Neural progenitor cell (in vitro differentiated cells): ENCODE measurements around the gene KIF16B. TPM values are rescaled to one million over a fixed set of nuclear protein-coding genes. Genes with fewer than 3 reads are reported as not detected.

Source experiments
- DNase-seq: peaks from one replicate; pipeline ENCODE4 v3.0.0-alpha.2; 2016; ENCODE audit warnings: low spot score
- H2AFZ ChIP-seq: fragments of 200-600 bp; sonication (generic); replicated peaks from 2 replicates; pipeline ENCODE4 v1.6.1; 2016; ENCODE audit warnings: antibody characterized with exemption
- H3F3A ChIP-seq: fragments of 200-600 bp; sonication (generic); 2 replicates; pipeline ENCODE4 v1.6.1; 2016; ENCODE audit warnings: antibody characterized with exemption, low read depth
- H3K27ac ChIP-seq: fragments of 200-600 bp; sonication (generic); 2 replicates; pipeline ENCODE4 v1.5.1; 2016; ENCODE audit warnings: mild to moderate bottlenecking
- H3K27me3 ChIP-seq: fragments of 200-600 bp; sonication (generic); 2 replicates; pipeline ENCODE4 v1.6.1; 2016; ENCODE audit warnings: mild to moderate bottlenecking, moderate library complexity
- H3K36me3 ChIP-seq: fragments of 200-600 bp; sonication (generic); 2 replicates; pipeline ENCODE4 v1.5.1; 2016
- H3K4me1 ChIP-seq: fragments of 200-600 bp; sonication (generic); 2 replicates; pipeline ENCODE4 v1.6.1; 2016; ENCODE audit warnings: mixed run types
- H3K4me2 ChIP-seq: fragments of 200-600 bp; sonication (generic); 2 replicates; pipeline ENCODE4 v1.6.1; 2016
- H3K4me3 ChIP-seq: fragments of 200-600 bp; sonication (generic); 2 replicates; pipeline ENCODE4 v1.5.1; 2016
- H3K79me2 ChIP-seq: fragments of 200-600 bp; sonication (generic); 2 replicates; pipeline ENCODE4 v1.6.1; 2016; ENCODE audit warnings: low read depth
- H3K9ac ChIP-seq: fragments of 200-600 bp; sonication (generic); 2 replicates; pipeline ENCODE4 v1.6.1; 2016
- H3K9me3 ChIP-seq: fragments of 200-600 bp; sonication (generic); 2 replicates; pipeline ENCODE4 v1.5.1; 2016; ENCODE audit warnings: low read depth
- H4K20me1 ChIP-seq: fragments of 200-600 bp; sonication (generic); 2 replicates; pipeline ENCODE4 v1.6.1; 2016; ENCODE audit warnings: low read depth
- H3K27ac Mint-ChIP-seq: 3 replicates; pipeline ENCODE4 v1.8.0; 2021; ENCODE audit warnings: mixed read lengths
- H3K27me3 Mint-ChIP-seq: 2 replicates; pipeline ENCODE4 v1.8.0; 2022; ENCODE audit warnings: low read depth, mild to moderate bottlenecking, inconsistent platforms, moderate library complexity, mixed read lengths; ENCODE audit not compliant: insufficient read depth
- H3K36me3 Mint-ChIP-seq: 3 replicates; pipeline ENCODE4 v1.8.0; 2021; ENCODE audit warnings: mixed read lengths
- H3K4me1 Mint-ChIP-seq: 3 replicates; pipeline ENCODE4 v1.8.0; 2021; ENCODE audit warnings: mixed read lengths
- H3K4me3 Mint-ChIP-seq: 3 replicates; pipeline ENCODE4 v1.8.0; 2021; ENCODE audit warnings: mild to moderate bottlenecking, moderate library complexity, mixed read lengths
- H3K9me3 Mint-ChIP-seq: 3 replicates; pipeline ENCODE4 v1.8.0; 2020; ENCODE audit warnings: mixed read lengths
- CTCF ChIP-seq: fragments of 200-600 bp; sonication (generic); IDR thresholded peaks from 2 replicates; pipeline ENCODE4 v1.5.1; 2017; ENCODE audit warnings: antibody characterized with exemption, mild to moderate bottlenecking
- EZH2 ChIP-seq: fragments of 200-600 bp; sonication (generic); IDR thresholded peaks from 2 replicates; pipeline ENCODE4 v1.6.1; 2017; ENCODE audit warnings: antibody characterized with exemption, mild to moderate bottlenecking, moderate library complexity
- EZH2phosphoT487 ChIP-seq: fragments of 200-600 bp; sonication (generic); IDR thresholded peaks from 2 replicates; pipeline ENCODE4 v1.6.1; 2017; ENCODE audit warnings: antibody characterized with exemption
- total RNA-seq: library from RNA; depleted of rRNA; stranded (reverse); fragments of >200 nt; gene quantifications from 2 replicates; pipeline ENCODE4 v1.2.3, GENCODE V29; 2015; ENCODE audit warnings: low replicate concordance

KIF16B gene
- total RNA-seq, 1 donor from 2014 or later, result 15.5 TPM

DNA sequence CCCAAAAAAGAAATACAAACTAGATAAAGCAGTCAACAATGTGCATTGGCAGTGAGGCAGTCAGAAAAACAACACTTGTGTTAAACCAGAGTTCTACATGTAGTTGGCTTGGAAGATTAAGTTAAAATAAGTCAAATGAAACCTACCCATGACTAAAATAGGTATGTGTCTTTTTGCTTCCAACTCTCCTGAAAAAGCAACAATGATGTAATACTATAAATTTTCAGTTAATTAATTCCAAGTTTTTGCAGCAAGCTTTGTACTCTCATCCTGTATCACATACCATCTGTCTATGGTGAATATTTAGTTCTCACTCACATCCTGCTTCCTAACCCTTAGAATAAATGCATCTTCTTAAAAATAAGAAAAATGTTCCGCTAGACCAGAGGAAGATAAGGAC lies 261.5 kb downstream of the KIF16B start:
- peaks cover 3% of the 10 kb centered on the region for H3K4me1 Mint-ChIP-seq
- no peak overlapping the region for H3K9ac ChIP-seq
- H3K27me3 Mint-ChIP-seq, result peaks cover 6% of the 10 kb centered on the region
- H3F3A ChIP-seq, result no peaks in the 10 kb centered on the region
- H3K4me1 ChIP-seq, result no peaks in the 10 kb centered on the region
- TF ChIP-seq CTCF (no peak), EZH2phosphoT487 (no peak), EZH2 (no peak)
- H3K9me3 ChIP-seq, result no peaks in the 10 kb centered on the region
- H4K20me1 ChIP-seq, result no peaks in the 10 kb centered on the region
- H3K27me3 ChIP-seq, result no peaks in the 10 kb centered on the region
- no peak overlapping the region for H3K4me3 Mint-ChIP-seq
- H3K36me3 Mint-ChIP-seq, result peaks cover 21% of the 10 kb centered on the region
- H3K9me3 Mint-ChIP-seq, result no peaks in the 10 kb centered on the region
- H3K36me3 ChIP-seq, result no peaks in the 10 kb centered on the region
- H3K4me2 ChIP-seq, result no peak overlapping the region
- no peak overlapping the region for H3K4me3 ChIP-seq
- DNase-seq, result no peak
- no peak overlapping the region for H3K27ac ChIP-seq
- no peak overlapping the region for H2AFZ ChIP-seq
- no peaks in the 10 kb centered on the region for H3K79me2 ChIP-seq
- H3K27ac Mint-ChIP-seq, result no peak overlapping the region

DNA sequence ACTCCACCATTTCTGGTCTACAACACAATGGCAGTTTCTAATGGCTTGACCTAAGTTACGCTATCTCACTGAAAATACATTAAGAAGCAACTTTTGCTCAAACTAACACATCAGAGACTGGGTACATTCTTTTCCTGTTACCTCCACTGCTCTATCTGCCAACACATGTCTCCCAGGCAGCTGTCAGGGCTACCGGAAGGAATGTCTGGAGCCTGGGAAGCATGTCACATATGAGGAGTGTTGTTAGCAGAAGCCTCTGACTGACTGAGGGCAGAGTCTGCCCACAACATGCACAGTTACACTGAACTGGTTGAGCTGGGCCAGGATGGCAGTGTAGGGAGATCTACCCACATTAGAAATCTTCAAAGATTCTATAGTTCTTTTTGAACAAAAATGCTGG lies 264.5 kb downstream of the KIF16B start:
- DNase-seq, result no peak
- Mint-ChIP-seq H3K4me1 (peaks cover 3% of the 10 kb centered on the region), H3K27me3 (peaks cover 6% of the 10 kb centered on the region), H3K27ac (no peak overlapping the region), H3K9me3 (peaks cover 4% of the 10 kb centered on the region), H3K36me3 (peaks cover 16% of the 10 kb centered on the region), H3K4me3 (no peak overlapping the region)
- Histone ChIP-seq H3K4me3 (no peak overlapping the region), H3K4me2 (no peak overlapping the region), H3K9me3 (no peaks in the 10 kb centered on the region), H3K27ac (no peak overlapping the region), H3F3A (no peaks in the 10 kb centered on the region), H3K36me3 (no peaks in the 10 kb centered on the region), H3K9ac (no peak overlapping the region), H2AFZ (no peak overlapping the region), H3K4me1 (no peaks in the 10 kb centered on the region), H4K20me1 (no peaks in the 10 kb centered on the region), H3K27me3 (no peaks in the 10 kb centered on the region), H3K79me2 (no peaks in the 10 kb centered on the region)
- no peak for TF ChIP-seq EZH2
- no peak for TF ChIP-seq CTCF
- TF ChIP-seq EZH2phosphoT487, result no peak

- Histone ChIP-seq H3K36me3 (peaks cover 11% of the 10 kb centered on the region), H2AFZ (no peak overlapping the region), H3K4me3 (no peak overlapping the region), H3K79me2 (no peaks in the 10 kb centered on the region), H4K20me1 (no peaks in the 10 kb centered on the region), H3K4me2 (no peak overlapping the region), H3K27ac (no peak overlapping the region), H3K9me3 (no peaks in the 10 kb centered on the region), H3F3A (no peaks in the 10 kb centered on the region), H3K27me3 (no peaks in the 10 kb centered on the region), H3K4me1 (no peaks in the 10 kb centered on the region), H3K9ac (no peak overlapping the region)
- H3K4me1 Mint-ChIP-seq, result no peaks in the 10 kb centered on the region
- no peak for DNase-seq
- H3K27ac Mint-ChIP-seq, result no peak overlapping the region
- H3K36me3 Mint-ChIP-seq, result peaks cover 6% of the 10 kb centered on the region
- H3K27me3 Mint-ChIP-seq, result no peaks in the 10 kb centered on the region
- TF ChIP-seq CTCF (no peak), EZH2phosphoT487 (no peak)
- peaks cover 27% of the 10 kb centered on the region for H3K9me3 Mint-ChIP-seq
- no peak overlapping the region for H3K4me3 Mint-ChIP-seq
Observed at GRCh38 chr20:16302818-16303217, 270.4 kb downstream of the KIF16B start.
